GM15510 (cell line): ENCODE measurements around the gene CREB5.

ENCODE experiments used
- POLR2A ChIP-seq: IDR thresholded peaks from 3 replicates; pipeline ENCODE4 v1.6.1; 2011; ENCODE audit warnings: borderline replicate concordance; ENCODE audit not compliant: insufficient read length; ENCODE audit errors: extremely low read depth

The CREB5 gene

GRCh38 chr7:28440055-28440601 is 27.8 kb downstream of the CREB5 start:
- no peak for TF ChIP-seq POLR2A

- TF ChIP-seq POLR2A = no peak
These were observed 30.5 kb downstream of the CREB5 start for GRCh38 chr7:28442540-28443420.

GRCh38 chr7:28446131-28446530 is 33.8 kb downstream of the CREB5 start:
- TF ChIP-seq POLR2A = no peak

- no peak for TF ChIP-seq POLR2A
These were observed 34.8 kb downstream of the CREB5 start for GRCh38 chr7:28447071-28447470.

GRCh38 chr7:28448708-28449107 is 36.4 kb downstream of the CREB5 start:
- no peak for TF ChIP-seq POLR2A

- TF ChIP-seq POLR2A = no peak
These were observed 40.4 kb downstream of the CREB5 start for GRCh38 chr7:28452681-28453080.

- no peak for TF ChIP-seq POLR2A
These were observed 43.2 kb downstream of the CREB5 start for GRCh38 chr7:28455486-28455885.

GRCh38 chr7:28456044-28456443 is 43.7 kb downstream of the CREB5 start:
- no peak for TF ChIP-seq POLR2A

- TF ChIP-seq POLR2A = no peak
These were observed 46.4 kb downstream of the CREB5 start for GRCh38 chr7:28458732-28459131.

- no peak for TF ChIP-seq POLR2A
These were observed 47.0 kb downstream of the CREB5 start for GRCh38 chr7:28459306-28459705.

- no peak for TF ChIP-seq POLR2A
These were observed 53.4 kb downstream of the CREB5 start for GRCh38 chr7:28465697-28466096.

GRCh38 chr7:28466341-28466740 is 54.0 kb downstream of the CREB5 start:
- TF ChIP-seq POLR2A = no peak

GRCh38 chr7:28466885-28467284 is 54.6 kb downstream of the CREB5 start:
- no peak for TF ChIP-seq POLR2A

- no peak for TF ChIP-seq POLR2A
These were observed 57.2 kb downstream of the CREB5 start for GRCh38 chr7:28469562-28469961.

- no peak for TF ChIP-seq POLR2A
These were observed 58.0 kb downstream of the CREB5 start for GRCh38 chr7:28470344-28470743.

- TF ChIP-seq POLR2A = no peak
These were observed 60.0 kb downstream of the CREB5 start for GRCh38 chr7:28472332-28472731.
